GM12872 (cell line): ENCODE results near the gene PRSS53.

Experiments used
- TF ChIP-seq, protein P1 (sequence below): IDR thresholded peaks from 3 replicates; pipeline ENCODE4 v1.5.1; 2011; ENCODE audit warnings: low read depth, mild to moderate bottlenecking, low read length, moderate library complexity; ENCODE audit not compliant: insufficient read depth

PRSS53 gene

DNA sequence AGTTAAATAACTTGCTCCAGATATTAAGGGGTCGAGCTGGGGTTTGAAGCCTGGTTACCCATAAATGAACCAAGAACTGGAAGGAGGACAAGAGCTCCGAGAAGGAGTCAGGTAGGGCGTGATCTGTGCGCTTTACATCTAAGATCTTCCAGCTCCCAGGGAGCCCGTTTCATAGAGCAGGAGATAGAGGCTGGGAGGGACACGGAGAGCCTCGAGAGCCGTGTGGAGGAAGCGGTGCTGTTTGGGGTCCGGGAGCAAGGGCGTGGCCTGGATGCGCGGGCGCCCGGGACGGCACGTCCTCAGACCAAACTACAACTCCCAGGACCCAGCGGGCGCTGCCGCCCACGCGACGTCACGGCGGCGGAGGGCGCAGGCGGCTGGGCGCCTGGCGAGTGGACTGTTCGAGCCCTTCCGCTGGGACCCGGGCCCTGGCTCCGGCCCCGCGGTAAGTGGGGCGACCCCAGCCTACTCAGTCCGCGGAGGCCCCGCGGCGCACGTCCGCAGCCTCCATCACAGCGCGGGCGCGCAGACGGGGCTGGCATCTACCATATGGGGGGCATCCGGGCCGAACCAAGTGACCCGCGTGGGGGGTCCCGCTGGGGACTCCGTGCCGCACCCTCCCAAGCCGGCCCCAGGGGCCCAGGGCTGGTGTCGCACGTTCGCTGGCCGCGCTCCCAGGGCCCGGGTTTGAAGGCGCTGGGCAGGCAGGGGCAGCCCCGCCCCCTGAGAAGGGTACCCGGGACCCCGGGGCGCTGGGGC lies 19.5 kb upstream of the PRSS53 start, which contains the start of gene BCKDK:
BCKDK (plus strand) TSS at position 352 of the 759 bp plus-strand sequence. CDS start 838 bp downstream, outside the sequence.
- TF ChIP-seq, protein P1, sequence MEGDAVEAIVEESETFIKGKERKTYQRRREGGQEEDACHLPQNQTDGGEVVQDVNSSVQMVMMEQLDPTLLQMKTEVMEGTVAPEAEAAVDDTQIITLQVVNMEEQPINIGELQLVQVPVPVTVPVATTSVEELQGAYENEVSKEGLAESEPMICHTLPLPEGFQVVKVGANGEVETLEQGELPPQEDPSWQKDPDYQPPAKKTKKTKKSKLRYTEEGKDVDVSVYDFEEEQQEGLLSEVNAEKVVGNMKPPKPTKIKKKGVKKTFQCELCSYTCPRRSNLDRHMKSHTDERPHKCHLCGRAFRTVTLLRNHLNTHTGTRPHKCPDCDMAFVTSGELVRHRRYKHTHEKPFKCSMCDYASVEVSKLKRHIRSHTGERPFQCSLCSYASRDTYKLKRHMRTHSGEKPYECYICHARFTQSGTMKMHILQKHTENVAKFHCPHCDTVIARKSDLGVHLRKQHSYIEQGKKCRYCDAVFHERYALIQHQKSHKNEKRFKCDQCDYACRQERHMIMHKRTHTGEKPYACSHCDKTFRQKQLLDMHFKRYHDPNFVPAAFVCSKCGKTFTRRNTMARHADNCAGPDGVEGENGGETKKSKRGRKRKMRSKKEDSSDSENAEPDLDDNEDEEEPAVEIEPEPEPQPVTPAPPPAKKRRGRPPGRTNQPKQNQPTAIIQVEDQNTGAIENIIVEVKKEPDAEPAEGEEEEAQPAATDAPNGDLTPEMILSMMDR = no peak

DNA sequence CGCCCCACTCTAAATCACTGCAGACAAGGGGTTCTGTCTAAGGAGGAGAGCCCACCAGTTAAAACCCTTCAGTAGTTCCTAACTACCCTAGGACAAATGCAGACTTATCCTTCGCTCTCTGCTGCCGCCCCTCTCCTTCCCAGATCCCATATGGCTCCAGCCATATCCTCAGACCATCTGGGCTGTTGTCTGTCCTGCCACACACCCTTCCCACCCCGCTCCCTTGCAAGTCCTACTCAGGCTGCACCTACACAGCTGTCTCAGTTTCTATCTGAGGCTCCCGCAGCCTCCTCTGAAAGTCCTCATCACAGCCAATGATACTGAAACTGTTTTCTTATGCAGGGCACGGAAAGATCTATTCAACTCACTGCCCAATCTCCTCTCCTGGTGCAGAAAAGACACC lies 18.7 kb upstream of the PRSS53 start:
- TF ChIP-seq, protein P1 = no peak

DNA sequence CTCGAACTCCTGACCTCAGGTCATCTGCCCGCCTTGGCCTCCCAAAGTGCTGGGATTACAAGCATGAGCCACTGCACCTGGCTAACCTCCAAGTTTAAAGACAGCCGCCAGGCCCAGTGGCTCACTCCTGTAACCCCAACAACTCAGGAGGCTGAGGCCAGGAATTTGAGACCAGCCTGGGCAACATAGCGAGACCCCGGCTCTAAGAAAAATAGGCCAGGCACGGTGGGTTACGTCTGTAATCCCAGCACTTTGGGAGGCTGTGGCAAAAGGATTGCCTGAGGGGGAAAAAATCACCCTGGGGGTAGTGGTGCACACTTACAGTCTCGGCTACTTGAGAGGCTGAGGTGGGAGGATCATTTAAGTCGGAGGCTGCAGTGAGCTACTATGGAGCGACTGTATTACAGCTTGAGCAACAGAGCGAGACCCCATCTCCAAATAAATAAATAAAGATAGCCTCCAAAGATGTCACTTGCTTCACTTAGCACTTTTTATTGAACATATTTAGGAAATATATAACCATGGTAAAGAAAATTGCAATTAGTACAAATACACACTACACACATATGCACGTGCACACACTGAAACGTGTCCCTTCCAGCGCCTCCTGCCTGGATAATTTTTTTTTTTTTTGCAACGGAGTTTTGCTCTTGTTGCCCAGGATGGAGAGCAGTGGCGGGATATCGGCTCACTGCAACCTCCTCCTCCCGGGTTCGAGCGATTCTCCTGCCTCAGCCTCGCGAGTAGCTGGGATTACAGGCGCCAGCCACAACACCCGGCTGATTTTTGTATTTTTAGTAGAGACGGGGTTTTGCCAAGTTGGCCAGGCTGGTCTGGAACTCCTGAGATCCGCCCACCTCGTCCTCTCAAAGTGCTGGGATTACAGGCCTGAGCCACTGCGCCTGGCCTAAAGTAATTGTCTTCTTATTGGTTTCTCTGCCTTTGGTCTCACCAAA lies 18.0 kb upstream of the PRSS53 start:
- TF ChIP-seq, protein P1 = no peak

DNA sequence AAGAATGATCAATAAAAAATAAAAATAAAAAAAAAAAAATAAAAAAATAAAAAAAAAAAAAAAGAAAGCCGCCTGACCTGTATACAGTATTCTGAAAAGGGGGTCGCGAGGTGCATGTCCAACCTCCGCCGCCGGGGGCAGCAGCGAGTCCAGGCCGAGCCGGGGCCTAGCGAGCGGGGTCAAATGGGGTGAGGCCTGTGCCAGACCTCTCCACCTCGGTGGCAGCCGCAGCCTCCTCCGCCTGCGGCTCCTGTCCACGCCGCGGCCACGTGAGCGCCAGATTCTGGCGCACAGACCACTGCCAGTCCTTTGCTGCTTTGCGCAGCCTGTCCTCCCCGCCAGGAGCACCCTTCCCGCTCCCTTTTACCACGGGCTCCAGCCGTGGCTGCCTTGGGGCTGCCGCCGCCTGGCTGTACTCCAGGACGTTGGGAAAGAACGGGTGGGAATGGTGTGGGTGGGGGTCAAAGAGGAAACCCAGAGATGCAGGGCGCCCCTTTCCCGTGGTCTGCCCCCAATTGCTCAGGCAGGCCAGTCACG lies 17.0 kb upstream of the PRSS53 start:
- TF ChIP-seq, protein P1 = peak; percentile 83

DNA sequence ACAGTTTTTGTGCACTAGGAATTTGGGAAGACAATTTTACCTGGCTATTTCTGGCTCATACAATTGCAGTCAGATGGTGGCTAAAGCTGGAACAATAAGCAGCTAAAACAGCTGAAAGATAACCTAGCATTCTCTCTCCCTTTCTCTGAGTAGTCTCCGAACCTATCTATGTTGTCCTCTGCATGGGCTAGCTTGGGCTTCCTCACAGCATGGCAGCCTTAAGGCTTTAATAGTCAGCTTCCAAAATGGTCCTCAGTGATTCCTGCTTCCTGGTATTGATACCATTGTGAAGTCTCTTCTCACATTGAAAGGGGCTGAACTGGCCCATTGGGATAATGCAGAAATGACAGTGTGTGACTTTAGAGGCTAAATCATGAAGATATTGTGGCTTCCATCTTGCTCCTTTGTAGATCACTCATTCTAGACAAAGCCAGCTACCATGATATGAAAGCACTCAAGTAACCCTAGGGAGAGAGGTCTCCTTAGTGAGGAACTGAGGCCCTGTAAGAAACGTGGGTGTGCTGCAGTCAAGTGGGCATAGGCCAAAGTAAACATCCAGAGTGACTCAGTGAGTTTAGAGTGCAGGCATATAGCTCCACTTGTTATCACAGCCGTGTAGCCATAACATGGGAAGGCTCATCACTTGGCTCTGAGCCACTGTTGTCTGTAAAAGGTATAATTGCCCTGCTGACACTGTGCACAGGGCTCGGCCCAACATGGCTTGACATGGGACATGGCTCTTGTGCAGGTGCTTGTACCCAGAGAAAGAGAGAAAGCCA lies 11.3 kb upstream of the PRSS53 start:
- TF ChIP-seq, protein P1 = no peak

DNA sequence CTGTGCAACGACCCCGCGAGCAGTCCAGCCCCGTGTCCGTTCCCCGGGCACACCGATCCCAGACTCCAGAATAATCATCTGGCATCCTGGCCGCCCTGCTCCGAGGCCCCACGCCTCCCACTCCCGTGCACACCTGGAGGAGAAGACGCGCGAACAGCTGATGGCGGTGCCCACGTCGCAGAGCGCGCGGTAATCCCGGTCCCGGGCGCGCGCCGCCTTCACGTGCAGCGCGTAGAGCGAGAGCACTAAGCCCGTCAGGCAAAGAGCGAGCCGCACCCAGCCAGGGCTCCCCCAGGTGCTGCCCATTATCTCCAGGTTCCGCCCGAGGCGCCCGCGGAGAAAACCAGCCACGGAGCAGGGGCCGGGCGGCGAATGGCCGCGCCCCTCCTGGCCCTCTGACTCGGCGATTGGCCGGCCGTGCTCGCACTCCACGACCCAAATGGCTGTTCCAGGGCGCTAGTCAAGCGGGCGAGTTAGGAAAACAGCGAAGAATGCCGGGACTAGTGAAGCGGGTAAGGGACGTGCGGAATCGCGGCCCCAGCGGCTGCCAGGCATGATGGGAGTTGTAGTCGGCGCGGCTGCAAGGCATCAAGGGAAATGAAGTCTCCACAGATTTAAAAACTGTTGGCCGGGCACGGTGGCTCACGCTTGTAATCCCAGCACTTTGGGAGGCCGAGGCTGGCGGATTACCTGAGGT lies 5.8 kb upstream of the PRSS53 start, which contains the start of gene VKORC1:
VKORC1 (minus strand) TSS at position 374 of the 697 bp plus-strand sequence; CDS start at position 306, 68 bp downstream.
- TF ChIP-seq, protein P1 = no peak
